PC-3 (cell line): ENCODE measurements around the gene GGCX. TPM values are rescaled to one million over a fixed set of nuclear protein-coding genes. Genes with fewer than 3 reads are reported as not detected.

ENCODE experiments used
- ATAC-seq: fragments of 200-7000 bp; cut with Tn5 transposase; 2 replicates; pipeline ENCODE4 v1.9.1; 2020; ENCODE audit warnings: mild to moderate bottlenecking, moderate library complexity
- BruUV-seq: library from RNA; stranded (reverse); fragments of 400-500 nt; replicated peaks from 2 replicates; lab custom pipeline; 2021; lab: Mats Ljungman, UMichigan
- CTCF ChIA-PET: fragments of 300-600 bp; sonication (Branson Sonifier 250); formaldehyde crosslinking; loops from one replicate; lab custom pipeline; 2022; ENCODE audit warnings: antibody characterized with exemption; lab: Charles Lee
- POLR2A ChIA-PET: fragments of 300-600 bp; sonication (Branson Sonifier 250); formaldehyde crosslinking; loops from one replicate; lab custom pipeline; 2022; ENCODE audit warnings: antibody characterized with exemption; ENCODE audit not compliant: unreplicated experiment; lab: Charles Lee
- DNase-seq: peaks from one replicate; pipeline ENCODE4 v3.0.0-alpha.2; 2015
- H2AFZ ChIP-seq: fragments of 300-600 bp; sonication (generic); 2 replicates; pipeline ENCODE4 v1.6.0; 2016; ENCODE audit warnings: antibody characterized with exemption, low read length
- H3F3A ChIP-seq: fragments of 300-600 bp; sonication (generic); one replicate; pipeline ENCODE4 v1.6.0; 2017; ENCODE audit warnings: antibody characterized with exemption, low read length, control low read depth, mild to moderate bottlenecking; ENCODE audit not compliant: unreplicated experiment
- H3K27ac ChIP-seq: fragments of 300-600 bp; sonication (generic); 2 replicates; pipeline ENCODE4 v1.5.1; 2016; ENCODE audit warnings: mild to moderate bottlenecking, low read length
- H3K27me3 ChIP-seq: fragments of 300-600 bp; sonication (generic); 2 replicates; pipeline ENCODE4 v1.6.1; 2016; ENCODE audit warnings: low read length, mixed read lengths
- H3K36me3 ChIP-seq: fragments of 300-600 bp; sonication (generic); 2 replicates; pipeline ENCODE4 v1.6.1; 2016; ENCODE audit warnings: low read depth, mixed run types, low read length, mixed read lengths
- H3K4me1 ChIP-seq: fragments of 300-600 bp; sonication (generic); 2 replicates; pipeline ENCODE4 v1.5.1; 2016; ENCODE audit warnings: low read length; ENCODE audit not compliant: insufficient read depth
- H3K4me2 ChIP-seq: fragments of 300-600 bp; sonication (generic); 2 replicates; pipeline ENCODE4 v1.6.0; 2016; ENCODE audit warnings: low read length
- H3K4me3 ChIP-seq: fragments of 300-600 bp; sonication (generic); 2 replicates; pipeline ENCODE4 v1.5.1; 2016; ENCODE audit warnings: mild to moderate bottlenecking, low read length, mixed read lengths
- H3K79me2 ChIP-seq: fragments of 300-600 bp; sonication (generic); 2 replicates; pipeline ENCODE4 v1.6.1; 2017; ENCODE audit warnings: low read length, mixed read lengths
- H3K9ac ChIP-seq: fragments of 300-600 bp; sonication (generic); 2 replicates; pipeline ENCODE4 v1.6.0; 2016; ENCODE audit warnings: mild to moderate bottlenecking, low read length
- H3K9me2 ChIP-seq: fragments of 300-600 bp; sonication (generic); replicated peaks from 2 replicates; pipeline ENCODE4 v1.6.1; 2016; ENCODE audit warnings: mixed run types, low read length, mixed read lengths
- H3K9me3 ChIP-seq: fragments of 300-600 bp; sonication (generic); 2 replicates; pipeline ENCODE4 v1.6.1; 2016; ENCODE audit warnings: low read length, mixed read lengths
- H4K20me1 ChIP-seq: fragments of 300-600 bp; sonication (generic); 2 replicates; pipeline ENCODE4 v1.6.1; 2016; ENCODE audit warnings: low read length, mixed read lengths
- EZH2 ChIP-seq: fragments of 300-600 bp; sonication (generic); IDR thresholded peaks from one replicate; pipeline ENCODE4 v1.6.1; 2017; ENCODE audit warnings: antibody characterized with exemption, mild to moderate bottlenecking, low read length; ENCODE audit not compliant: unreplicated experiment
- EZH2phosphoT487 ChIP-seq: fragments of 300-600 bp; sonication (generic); IDR thresholded peaks from 2 replicates; pipeline ENCODE4 v1.6.1; 2018; ENCODE audit warnings: mild to moderate bottlenecking, antibody characterized with exemption, low read length, borderline replicate concordance
- intact Hi-C: fragments of 100-400 bp; cut with micrococcal nuclease; formaldehyde crosslinking; loops from 2 replicates; pipeline ENCODE4 v1.9.0; 2023
- total RNA-seq: library from RNA; depleted of rRNA; stranded (reverse); fragments of >200 nt; gene quantifications from 2 replicates; pipeline ENCODE4 v1.2.3, GENCODE V29; 2014
- TF ChIP-seq, protein P1 (sequence below): fragments of 300-600 bp; sonication (generic); conservative IDR thresholded peaks from 2 replicates; pipeline ENCODE4 v1.5.1; 2017; ENCODE audit warnings: antibody characterized with exemption, low read depth, mild to moderate bottlenecking, low read length

GGCX gene
- total RNA-seq, 1 experiment from 2014 or later: 46.7 TPM

DNA sequence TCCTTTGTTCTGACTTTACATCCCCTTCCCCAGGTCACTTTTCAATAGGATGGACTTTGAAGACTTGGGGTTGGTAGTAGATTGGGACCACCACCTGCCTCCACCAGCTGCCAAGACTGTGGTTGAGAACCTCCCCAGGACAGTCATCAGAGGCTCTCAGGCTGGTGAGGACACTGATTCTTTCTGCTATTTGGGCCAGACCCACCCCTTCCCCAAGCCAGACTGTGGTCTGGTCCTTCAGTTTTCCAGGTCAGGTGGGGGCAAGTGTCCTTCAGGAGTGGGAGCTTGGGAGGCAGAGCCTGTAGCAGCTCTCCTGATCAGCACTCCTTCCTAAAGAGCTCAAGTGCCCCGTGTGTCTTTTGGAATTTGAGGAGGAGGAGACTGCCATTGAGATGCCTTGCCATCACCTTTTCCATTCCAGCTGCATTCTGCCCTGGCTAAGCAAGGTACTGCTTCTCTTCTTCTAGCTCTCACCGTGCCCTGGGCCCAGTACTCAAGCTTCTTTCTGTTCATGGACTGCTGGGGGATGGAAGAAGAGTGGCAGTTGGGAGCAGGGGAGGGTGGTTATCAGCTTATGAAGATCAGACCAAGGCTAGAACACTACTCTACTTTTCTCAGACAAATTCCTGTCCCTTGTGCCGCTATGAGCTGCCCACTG, 35.3 kb upstream of the GGCX start:
- Histone ChIP-seq H3K27me3 (no peaks in the 10 kb centered on the region), H3K36me3 (peaks cover 13% of the 10 kb centered on the region; the same call in 1 of the 2 replicates), H3K4me3 (peak overlapping the region; percentile 85), H3K4me2 (peak overlapping the region; percentile 97), H3K9me2 (no peaks in the 10 kb centered on the region), H3K79me2 (peaks cover 20% of the 10 kb centered on the region), H3K9ac (peak overlapping the region; percentile 79), H3K9me3 (no peaks in the 10 kb centered on the region), H4K20me1 (no peaks in the 10 kb centered on the region), H2AFZ (no peak overlapping the region), H3K4me1 (peaks cover 15% of the 10 kb centered on the region; the same call in 1 of the 2 replicates), H3F3A (no peaks in the 10 kb centered on the region), H3K27ac (no peak overlapping the region)
- BruUV-seq: no TSS peak
- ChIA-PET CTCF (no interaction called here), POLR2A (interaction anchor here (0.6 kb wide), 1 partner anchor 227 kb away, joined by 4 read pairs; no protein-coding TSS in a partner anchor)
- TF ChIP-seq EZH2phosphoT487: no peak
- TF ChIP-seq, protein P1, sequence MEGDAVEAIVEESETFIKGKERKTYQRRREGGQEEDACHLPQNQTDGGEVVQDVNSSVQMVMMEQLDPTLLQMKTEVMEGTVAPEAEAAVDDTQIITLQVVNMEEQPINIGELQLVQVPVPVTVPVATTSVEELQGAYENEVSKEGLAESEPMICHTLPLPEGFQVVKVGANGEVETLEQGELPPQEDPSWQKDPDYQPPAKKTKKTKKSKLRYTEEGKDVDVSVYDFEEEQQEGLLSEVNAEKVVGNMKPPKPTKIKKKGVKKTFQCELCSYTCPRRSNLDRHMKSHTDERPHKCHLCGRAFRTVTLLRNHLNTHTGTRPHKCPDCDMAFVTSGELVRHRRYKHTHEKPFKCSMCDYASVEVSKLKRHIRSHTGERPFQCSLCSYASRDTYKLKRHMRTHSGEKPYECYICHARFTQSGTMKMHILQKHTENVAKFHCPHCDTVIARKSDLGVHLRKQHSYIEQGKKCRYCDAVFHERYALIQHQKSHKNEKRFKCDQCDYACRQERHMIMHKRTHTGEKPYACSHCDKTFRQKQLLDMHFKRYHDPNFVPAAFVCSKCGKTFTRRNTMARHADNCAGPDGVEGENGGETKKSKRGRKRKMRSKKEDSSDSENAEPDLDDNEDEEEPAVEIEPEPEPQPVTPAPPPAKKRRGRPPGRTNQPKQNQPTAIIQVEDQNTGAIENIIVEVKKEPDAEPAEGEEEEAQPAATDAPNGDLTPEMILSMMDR: no peak
- no peak for TF ChIP-seq EZH2
- no peak for DNase-seq
- no peak for ATAC-seq
- intact Hi-C loops: no loop called here

DNA sequence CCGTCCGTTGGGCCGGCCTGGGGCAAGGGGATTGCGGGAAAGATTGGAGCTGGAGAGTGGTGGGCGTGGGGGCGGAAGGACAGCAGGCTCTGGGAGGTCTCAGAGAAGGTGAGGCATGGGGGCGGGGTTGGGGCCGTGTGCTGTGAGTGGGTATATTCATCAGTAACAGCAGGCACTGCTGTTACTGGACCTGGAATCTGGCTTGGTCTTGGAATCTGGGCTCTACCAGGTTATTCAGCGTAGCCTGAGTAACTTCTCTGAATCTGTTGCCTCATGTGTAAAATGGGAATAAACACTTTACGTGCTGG, 34.7 kb upstream of the GGCX start:
- H3K79me2 ChIP-seq: peaks cover 20% of the 10 kb centered on the region
- intact Hi-C loops: no loop called here
- TF ChIP-seq EZH2phosphoT487: no peak
- TF ChIP-seq, protein P1: no peak
- TF ChIP-seq EZH2: no peak
- H3K9me2 ChIP-seq: no peaks in the 10 kb centered on the region
- peaks cover 15% of the 10 kb centered on the region; the same call in 1 of the 2 replicates for H3K4me1 ChIP-seq
- ChIA-PET CTCF (interaction anchor here (0.7 kb wide), 1 partner anchor 242 kb away, joined by 3 read pairs; no protein-coding TSS in a partner anchor), POLR2A (interaction anchor here (1.5 kb wide), 1 partner anchor 16 kb away, joined by 4 read pairs; the partner anchor contains the start of gene C2orf68)
- peak overlapping the region; percentile 85 for H3K4me3 ChIP-seq
- H3K27me3 ChIP-seq: no peaks in the 10 kb centered on the region
- H3K36me3 ChIP-seq: peaks cover 13% of the 10 kb centered on the region; the same call in 1 of the 2 replicates
- no peaks in the 10 kb centered on the region for H3K9me3 ChIP-seq
- DNase-seq: no peak
- peak; percentile 11 for ATAC-seq
- H4K20me1 ChIP-seq: no peaks in the 10 kb centered on the region
- peak overlapping the region; percentile 33 for H3K27ac ChIP-seq
- BruUV-seq: no TSS peak
- peak overlapping the region; percentile 79 for H3K9ac ChIP-seq
- no peaks in the 10 kb centered on the region for H3F3A ChIP-seq
- H3K4me2 ChIP-seq: peak overlapping the region; percentile 97
- H2AFZ ChIP-seq: peak overlapping the region; percentile 75
